BLaER1 treated with 17β-estradiol and CSF1 and Interleukin-3, amounts not matched to agents 10 nM and 100 nM (cell line): Measurements from ENCODE around the gene SPDYE3.
"Not testable (repeated sequence)": the region's sequence is repeated elsewhere in the genome, so short reads cannot be mapped to it uniquely, and the experiment has no call there.

Experiments used
- H3K27ac ChIP-seq, 11 experiments: shearing (Covaris generic); formaldehyde crosslinking; 2 replicates each; pipeline ENCODE4 v1.8.1; 2022
- H3K27me3 ChIP-seq, 11 experiments: shearing (Covaris generic); formaldehyde crosslinking; 2 replicates each; pipeline ENCODE4 v1.8.1; 2022
- H3K36me3 ChIP-seq, 11 experiments: shearing (Covaris generic); formaldehyde crosslinking; 2 replicates each; pipeline ENCODE4 v1.8.1; 2022
- H3K4me1 ChIP-seq, 10 experiments: shearing (Covaris generic); formaldehyde crosslinking; 2 replicates each; pipeline ENCODE4 v1.8.1; 2022
- H3K4me2 ChIP-seq, 11 experiments: shearing (Covaris generic); formaldehyde crosslinking; 2 replicates each; pipeline ENCODE4 v1.8.1; 2022
- H3K4me3 ChIP-seq, 10 experiments: shearing (Covaris generic); formaldehyde crosslinking; 2 replicates each; pipeline ENCODE4 v1.8.1; 2022
- H3K9ac ChIP-seq, 11 experiments: shearing (Covaris generic); formaldehyde crosslinking; 2 replicates each; pipeline ENCODE4 v1.8.1; 2022
- H3K9me3 ChIP-seq, 11 experiments: shearing (Covaris generic); formaldehyde crosslinking; replicated peaks in 1 of 11; 2 replicates each; pipeline ENCODE4 v1.8.1; 2022
- H4K20me1 ChIP-seq, 11 experiments: shearing (Covaris generic); formaldehyde crosslinking; 2 replicates each; pipeline ENCODE4 v1.8.1; 2022
- Cebpa-rat ChIP-seq, 11 experiments: shearing (Covaris generic); IDR thresholded peaks; 2 replicates each; pipeline ENCODE4 v1.8.1; 2022

Gene SPDYE3

GRCh38 chr7:100363098-100363497 lies 55.6 kb downstream of the SPDYE3 start:
- Histone ChIP-seq H3K4me1 (peaks cover 39 to 60% (median 46%) of the 10 kb centered on the region in 10 experiments), H3K27me3 (no peaks in the 10 kb centered on the region), H3K9me3 (no peaks in the 10 kb centered on the region), H3K36me3 (peaks cover 45 to 73% (median 69%) of the 10 kb centered on the region in 11 experiments), H3K4me2 (no peak overlapping the region), H3K27ac (no peak overlapping the region), H3K4me3 (no peak overlapping the region), H4K20me1 (peaks cover 0 to 28% (median 0%) of the 10 kb centered on the region in 11 experiments; a peak in 4 of 22 replicates), H3K9ac (no peak overlapping the region)
- no peak for TF ChIP-seq Cebpa-rat (IDR thresholded peaks at IDR 0.05)

DNA sequence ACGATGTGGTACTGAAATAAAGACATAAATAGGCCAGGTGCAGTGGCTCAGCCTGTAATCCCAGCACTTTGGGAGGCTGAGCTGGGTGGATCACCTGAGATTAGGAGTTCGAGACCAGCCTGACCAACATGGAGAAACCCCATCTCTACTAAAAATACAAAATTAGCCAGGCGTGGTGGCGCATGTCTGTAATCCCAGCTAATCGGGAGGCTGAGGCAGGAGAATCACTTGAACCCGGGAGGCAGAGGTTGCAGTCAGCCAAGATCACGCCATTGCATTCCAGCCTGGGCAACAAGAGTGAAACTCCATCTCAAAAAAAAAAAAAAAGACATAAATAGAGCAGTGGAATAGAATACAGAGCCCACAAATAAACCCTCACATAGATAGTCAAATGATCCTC lies 56.3 kb downstream of the SPDYE3 start:
- not testable (repeated sequence) for H3K27ac ChIP-seq, H3K9me3 ChIP-seq, H3K4me3 ChIP-seq, H3K27me3 ChIP-seq, H3K9ac ChIP-seq
- Histone ChIP-seq H3K4me1 (peaks cover 46 to 61% (median 52%) of the 10 kb centered on the region in 10 experiments), H3K36me3 (peaks cover 40 to 66% (median 62%) of the 10 kb centered on the region in 11 experiments), H4K20me1 (peaks cover 0 to 28% (median 0%) of the 10 kb centered on the region in 11 experiments; a peak in 5 of 22 replicates), H3K4me2 (peak overlapping the region in 5 of 11 experiments; percentile 91 to 97 (median 96); a peak in 4 of 22 replicates)

GRCh38 chr7:100364480-100364879 lies 57.0 kb downstream of the SPDYE3 start:
- Histone ChIP-seq H4K20me1 (peaks cover 0 to 27% (median 0%) of the 10 kb centered on the region in 11 experiments; a peak in 5 of 22 replicates), H3K9me3 (no peaks in the 10 kb centered on the region), H3K9ac (peak overlapping the region in 1 of 11 experiments; percentile 79; a peak in 1 of 22 replicates), H3K27ac (peak overlapping the region in 8 of 11 experiments; percentile 90 to 98 (median 94); a peak in 14 of 22 replicates), H3K27me3 (no peaks in the 10 kb centered on the region), H3K4me2 (peak overlapping the region; percentile 88 to 99 (median 96); a peak in 19 of 22 replicates), H3K36me3 (peaks cover 33 to 59% (median 55%) of the 10 kb centered on the region in 11 experiments), H3K4me3 (no peak overlapping the region), H3K4me1 (peaks cover 53 to 61% (median 59%) of the 10 kb centered on the region in 10 experiments)
- no peak for TF ChIP-seq Cebpa-rat (IDR thresholded peaks at IDR 0.05)

- Histone ChIP-seq H4K20me1 (peaks cover 0 to 27% (median 0%) of the 10 kb centered on the region in 11 experiments; a peak in 5 of 22 replicates), H3K36me3 (peaks cover 20 to 44% (median 40%) of the 10 kb centered on the region in 11 experiments), H3K4me3 (peak overlapping the region in 5 of 10 experiments; percentile 6 to 52 (median 24); a peak in 5 of 20 replicates), H3K9ac (peak overlapping the region; percentile 73 to 82 (median 79)), H3K4me2 (peak overlapping the region; percentile 88 to 99 (median 96)), H3K4me1 (peaks cover 68 to 76% (median 73%) of the 10 kb centered on the region in 10 experiments), H3K27ac (peak overlapping the region; percentile 85 to 98 (median 92))
- H3K9me3 ChIP-seq, H3K27me3 ChIP-seq: not testable (repeated sequence)
Measured at GRCh38 chr7:100365998-100366367, 58.5 kb downstream of the SPDYE3 start.

DNA sequence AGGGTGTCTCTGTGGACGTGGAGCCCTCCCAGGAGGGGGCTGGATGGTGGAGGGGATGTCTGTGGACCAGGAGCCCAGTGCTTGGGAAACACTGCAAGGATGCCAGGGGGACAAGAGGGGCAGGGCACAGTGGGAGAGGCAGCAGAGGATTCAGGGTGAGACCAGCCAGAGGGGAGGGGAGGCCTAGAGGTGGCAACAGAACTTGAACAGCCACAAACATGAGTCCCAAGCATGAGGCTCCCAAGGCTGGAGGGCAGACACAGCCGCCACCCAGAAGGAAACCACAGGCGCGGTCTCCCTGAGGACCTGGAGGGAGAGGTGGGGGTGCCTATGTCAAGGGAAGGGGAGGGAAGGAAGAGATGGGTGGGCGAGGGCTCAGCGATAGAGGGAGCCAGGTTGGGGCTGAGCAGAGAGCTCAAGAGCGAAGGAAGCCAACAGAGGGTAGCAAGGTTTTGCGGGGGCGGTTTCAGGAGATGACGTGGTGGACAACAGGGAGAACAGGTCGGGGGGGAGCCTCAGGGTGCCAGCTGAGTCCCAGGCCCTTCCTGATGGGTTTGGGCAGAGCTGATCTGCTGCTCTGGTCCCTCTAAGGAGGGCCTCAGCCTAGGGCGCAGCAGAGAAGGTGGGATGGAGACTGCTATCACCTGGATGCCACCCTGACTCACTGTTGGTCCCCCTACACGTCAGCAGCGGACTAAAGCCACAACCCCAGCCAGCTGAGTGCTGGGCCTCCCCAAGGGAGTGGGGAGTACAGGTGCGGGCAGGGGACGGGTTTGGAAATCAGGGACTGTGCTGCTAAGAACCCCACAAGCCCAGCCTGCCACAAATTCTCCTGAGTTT lies 59.1 kb downstream of the SPDYE3 start:
- H3K4me2 ChIP-seq, result peak overlapping the region; percentile 88 to 99 (median 96)
- H3K4me3 ChIP-seq, result peak overlapping the region in 5 of 10 experiments; percentile 6 to 52 (median 24); a peak in 5 of 20 replicates
- H3K9ac ChIP-seq, result peak overlapping the region; percentile 73 to 82 (median 79)
- no peaks in the 10 kb centered on the region for H3K9me3 ChIP-seq
- H3K36me3 ChIP-seq, result peaks cover 14 to 38% (median 34%) of the 10 kb centered on the region in 11 experiments
- peaks cover 0 to 27% (median 0%) of the 10 kb centered on the region in 11 experiments; a peak in 5 of 22 replicates for H4K20me1 ChIP-seq
- TF ChIP-seq Cebpa-rat (IDR thresholded peaks at IDR 0.05), result no peak
- no peaks in the 10 kb centered on the region for H3K27me3 ChIP-seq
- peak overlapping the region; percentile 85 to 98 (median 92) for H3K27ac ChIP-seq
- H3K4me1 ChIP-seq, result peaks cover 75 to 83% (median 79%) of the 10 kb centered on the region in 10 experiments

DNA sequence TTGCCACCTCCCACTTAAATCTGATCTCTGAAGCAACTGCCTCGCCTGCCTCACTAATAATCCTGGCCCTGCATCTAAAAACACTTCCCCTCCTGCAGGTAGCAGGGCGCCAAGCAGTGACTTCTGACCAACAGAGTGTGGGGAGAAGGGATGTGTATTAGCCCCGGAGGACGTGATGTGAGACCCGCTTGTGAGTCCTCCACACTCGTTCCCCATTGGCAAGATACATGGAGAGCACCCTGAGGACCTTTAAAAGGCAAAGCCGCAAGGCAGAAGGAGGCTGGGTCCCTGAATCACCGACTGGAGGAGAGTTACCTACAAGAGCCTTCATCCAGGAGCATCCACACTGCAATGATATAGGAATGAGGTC lies 59.7 kb downstream of the SPDYE3 start:
- no peaks in the 10 kb centered on the region for H3K9me3 ChIP-seq
- peak overlapping the region; percentile 73 to 82 (median 79); a peak in 21 of 22 replicates for H3K9ac ChIP-seq
- TF ChIP-seq Cebpa-rat (IDR thresholded peaks at IDR 0.05), result no peak
- no peak overlapping the region for H3K4me3 ChIP-seq
- H4K20me1 ChIP-seq, result peaks cover 0 to 27% (median 0%) of the 10 kb centered on the region in 11 experiments; a peak in 5 of 22 replicates
- peaks cover 8 to 32% (median 28%) of the 10 kb centered on the region in 11 experiments for H3K36me3 ChIP-seq
- H3K4me2 ChIP-seq, result peak overlapping the region; percentile 88 to 99 (median 96)
- H3K27me3 ChIP-seq, result no peaks in the 10 kb centered on the region
- H3K27ac ChIP-seq, result peak overlapping the region; percentile 85 to 98 (median 92)
- H3K4me1 ChIP-seq, result peaks cover 81 to 89% (median 85%) of the 10 kb centered on the region in 10 experiments

- Histone ChIP-seq H3K4me1 (peaks cover 88 to 96% (median 92%) of the 10 kb centered on the region in 10 experiments), H3K27me3 (no peaks in the 10 kb centered on the region), H3K27ac (peak overlapping the region; percentile 85 to 98 (median 92)), H4K20me1 (peaks cover 0 to 27% (median 0%) of the 10 kb centered on the region in 11 experiments; a peak in 5 of 22 replicates), H3K4me2 (peak overlapping the region; percentile 88 to 99 (median 96)), H3K36me3 (peaks cover under 1 to 25% (median 20%) of the 10 kb centered on the region in 11 experiments; a peak in 21 of 22 replicates), H3K4me3 (no peak overlapping the region), H3K9me3 (no peaks in the 10 kb centered on the region), H3K9ac (peak overlapping the region; percentile 73 to 82 (median 79))
- TF ChIP-seq Cebpa-rat (IDR thresholded peaks at IDR 0.05), result 0 out of 22 replicates have a peak, but pooled peaks of 1 of the 11 experiments have one; percentile 23
Measured at GRCh38 chr7:100367676-100368613, 60.4 kb downstream of the SPDYE3 start.

DNA sequence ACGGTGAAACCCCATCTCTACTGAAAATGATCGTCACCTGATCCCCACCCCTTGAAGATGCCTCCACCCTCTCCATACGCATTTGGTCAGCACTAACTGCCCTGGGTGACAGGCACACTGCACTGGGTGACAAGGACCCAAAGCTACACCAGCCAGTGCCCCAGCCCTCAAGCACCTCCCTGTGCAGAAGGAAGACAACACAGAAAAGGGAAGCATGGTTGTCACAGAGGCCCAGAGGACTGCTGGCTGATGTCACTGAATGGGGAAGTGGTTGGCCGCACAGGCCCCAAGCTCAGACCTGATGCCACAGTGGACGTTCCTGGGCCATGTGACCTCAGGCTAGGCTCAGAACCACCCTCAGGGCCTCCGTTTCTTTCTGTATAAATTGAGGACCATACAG lies 61.6 kb downstream of the SPDYE3 start:
- Histone ChIP-seq H3K9me3 (no peaks in the 10 kb centered on the region), H3K36me3 (peaks cover 0 to 13% (median 9%) of the 10 kb centered on the region in 11 experiments; a peak in 16 of 22 replicates), H3K4me1 (peaks cover 92 to 100% (median 100%) of the 10 kb centered on the region in 10 experiments), H3K9ac (peak overlapping the region; percentile 73 to 82 (median 79)), H3K27me3 (no peaks in the 10 kb centered on the region), H3K4me3 (peak overlapping the region in 1 of 10 experiments; percentile 12; a peak in 1 of 20 replicates), H3K4me2 (peak overlapping the region; percentile 88 to 99 (median 96)), H3K27ac (peak overlapping the region; percentile 85 to 98 (median 92)), H4K20me1 (peaks cover 0 to 27% (median 0%) of the 10 kb centered on the region in 11 experiments; a peak in 5 of 22 replicates)
- TF ChIP-seq Cebpa-rat (IDR thresholded peaks at IDR 0.05), result no peak
